AG04449 (cell line): ENCODE data around the gene SMKR1.

ENCODE experiments used
- CTCF ChIA-PET: fragments of 350-600 bp; formaldehyde crosslinking; extraction: SDS; loops from one replicate; lab custom pipeline; 2021; ENCODE audit warnings: antibody characterized with exemption; lab: Yijun Ruan, JAX
- POLR2A ChIA-PET: fragments of 400-600, 350-600 bp; formaldehyde crosslinking; extraction: SDS; loops from one replicate; lab custom pipeline; 2020; ENCODE audit warnings: antibody characterized with exemption, inconsistent platforms; lab: Yijun Ruan, JAX
- DNase-seq: peaks from one replicate; pipeline ENCODE4 v3.0.0-alpha.2; 2010; ENCODE audit warnings: low read depth, low spot score
- H3K4me3 ChIP-seq: 2 replicates; pipeline ENCODE4 v1.5.1; 2011; ENCODE audit warnings: low read depth, mild to moderate bottlenecking, control low read depth, low read length
- CTCF ChIP-seq: IDR thresholded peaks from one replicate; pipeline ENCODE4 v1.5.1; 2011; ENCODE audit warnings: mild to moderate bottlenecking, moderate library complexity, low read length, control low read depth, inconsistent platforms; ENCODE audit not compliant: insufficient read depth; ENCODE audit errors: missing control alignments

The SMKR1 gene

GRCh38 chr7:129457101-129457500 lies 45.2 kb upstream of the SMKR1 start:
- no peak for DNase-seq
- CTCF ChIA-PET = no interaction called here
- POLR2A ChIA-PET = no interaction called here
- no peak overlapping the region for H3K4me3 ChIP-seq
- no peak for TF ChIP-seq CTCF

GRCh38 chr7:129458171-129458570 lies 44.2 kb upstream of the SMKR1 start:
- DNase-seq = no peak
- ChIA-PET CTCF (interaction anchor here (1.2 kb wide), 1 partner anchor 13 kb away, joined by 4 read pairs; no protein-coding TSS in a partner anchor), POLR2A (no interaction called here)
- no peak overlapping the region for H3K4me3 ChIP-seq
- TF ChIP-seq CTCF = no peak

GRCh38 chr7:129461809-129462208 lies 40.5 kb upstream of the SMKR1 start:
- POLR2A ChIA-PET = no interaction called here
- no peak for TF ChIP-seq CTCF
- H3K4me3 ChIP-seq = no peak overlapping the region
- no peak for DNase-seq
- CTCF ChIA-PET = interaction anchor here (0.7 to 14.6 kb wide), 4 partner anchors 10 to 118 kb away, joined by 3 to 504 read pairs (median 12); no protein-coding TSS in a partner anchor

GRCh38 chr7:129462420-129462819 lies 39.9 kb upstream of the SMKR1 start:
- no peak for TF ChIP-seq CTCF
- no peak overlapping the region for H3K4me3 ChIP-seq
- ChIA-PET CTCF (interaction anchor here (0.7 to 14.6 kb wide), 4 partner anchors 10 to 119 kb away, joined by 3 to 504 read pairs (median 12); no protein-coding TSS in a partner anchor), POLR2A (no interaction called here)
- DNase-seq = no peak

- no peak for DNase-seq
- TF ChIP-seq CTCF = no peak
- POLR2A ChIA-PET = interaction anchor here (0.5 kb wide), 1 partner anchor 13 kb away, joined by 3 read pairs; no protein-coding TSS in a partner anchor
- CTCF ChIA-PET = interaction anchor here (1.0 to 14.6 kb wide), 4 partner anchors 83 to 246 kb away, joined by 3 to 504 read pairs (median 6); no protein-coding TSS in a partner anchor
- no peak overlapping the region for H3K4me3 ChIP-seq
Observed at GRCh38 chr7:129464194-129464593, 38.1 kb upstream of the SMKR1 start.

- TF ChIP-seq CTCF = no peak
- POLR2A ChIA-PET = interaction anchor here (1.0 kb wide), 1 partner anchor 31 kb away, joined by 3 read pairs; the partner anchor contains the start of gene STRIP2
- no peak overlapping the region for H3K4me3 ChIP-seq
- CTCF ChIA-PET = interaction anchor here (0.8 to 14.6 kb wide), 7 partner anchors 84 to 301 kb away, joined by 3 to 504 read pairs (median 5); no protein-coding TSS in a partner anchor
- no peak for DNase-seq
Observed at GRCh38 chr7:129465080-129465479, 37.3 kb upstream of the SMKR1 start.
